Amniotic stem cell (primary cell): Measurements from ENCODE around the gene PFDN2.

Experiments used
- DNase-seq: peaks from one replicate; lab custom pipeline; 2025; lab: John Stamatoyannopoulos, UW

Gene PFDN2

DNA sequence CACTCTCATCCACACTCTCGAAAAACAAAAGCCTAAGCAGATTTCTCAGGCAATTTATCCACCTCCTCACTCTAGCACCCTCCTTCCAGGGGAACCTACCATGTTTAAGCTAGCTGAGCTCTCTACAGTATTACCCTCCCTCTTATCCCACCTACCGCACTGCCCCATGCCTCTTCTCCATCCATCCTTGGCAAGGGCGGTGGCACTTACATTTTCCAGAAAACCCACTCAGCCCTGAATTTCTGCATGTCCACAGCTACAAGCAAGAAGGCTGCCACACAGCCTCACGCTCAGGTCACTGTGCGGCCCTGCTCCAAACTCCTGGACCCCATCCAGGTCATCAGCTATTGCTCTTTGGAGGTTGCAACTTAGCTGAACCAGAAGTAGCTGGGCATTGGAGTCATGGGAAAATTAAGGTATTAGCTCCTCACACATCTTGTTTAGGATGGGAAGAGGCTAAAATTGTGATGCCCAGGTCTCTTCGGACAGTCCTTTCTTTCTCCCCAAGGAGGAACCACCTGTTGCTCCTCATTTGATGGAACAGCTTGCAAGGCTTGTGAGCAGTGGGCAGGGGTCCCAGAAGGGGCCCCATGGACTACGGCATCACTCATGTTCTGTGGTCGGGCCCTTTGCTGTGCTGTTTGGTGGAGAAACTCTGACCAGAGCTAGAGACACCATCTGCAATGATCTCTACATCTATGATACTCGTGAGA lies 18.6 kb downstream of the PFDN2 start:
- no peak for DNase-seq

DNA sequence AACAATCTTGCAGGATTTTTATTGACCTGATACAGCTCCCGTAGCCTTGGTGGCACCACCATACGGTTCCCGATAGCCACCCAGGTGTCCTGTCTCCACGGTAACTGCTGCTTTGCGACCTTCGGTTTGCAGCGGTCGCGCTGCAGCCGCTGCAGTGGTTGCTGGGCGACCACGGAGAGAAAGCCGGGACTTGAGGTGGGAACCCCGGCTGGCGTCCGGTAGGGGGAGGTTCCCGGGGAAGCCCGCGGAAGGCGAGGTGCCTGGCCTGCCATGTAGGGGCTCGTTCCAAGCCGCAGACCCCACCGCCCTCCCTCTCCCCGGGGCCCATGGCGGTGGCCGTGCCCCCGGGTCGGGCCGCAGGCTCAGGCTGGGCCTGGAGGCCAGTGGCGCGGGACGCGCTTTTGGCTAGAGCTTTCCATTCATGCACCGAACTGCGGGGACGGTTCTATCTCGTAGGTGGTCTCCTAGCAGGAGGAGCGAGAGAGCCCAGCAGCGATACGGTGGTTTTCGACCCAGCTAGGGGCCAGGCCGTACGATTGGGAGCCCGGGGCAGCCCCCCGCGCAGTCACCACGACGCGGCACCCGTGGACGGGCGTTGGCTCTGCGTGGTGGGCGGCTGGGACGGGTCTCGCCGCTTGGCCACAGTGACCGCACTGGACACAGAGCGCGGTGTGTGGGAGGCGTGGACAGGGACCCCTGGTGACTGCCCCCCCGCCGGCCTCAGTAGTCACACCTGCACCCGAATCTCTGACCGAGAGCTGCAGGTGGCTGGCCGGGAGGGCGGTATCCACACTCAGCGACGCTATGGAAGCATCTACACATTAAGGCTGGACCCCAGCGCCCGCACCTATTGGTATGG lies 19.4 kb downstream of the PFDN2 start, which contains the start of gene KLHDC9:
Gene KLHDC9 (plus strand): TSS at position 152 of the 859 bp plus-strand sequence. CDS start 175 bp downstream, at position 327.
- peak; percentile 38 for DNase-seq

DNA sequence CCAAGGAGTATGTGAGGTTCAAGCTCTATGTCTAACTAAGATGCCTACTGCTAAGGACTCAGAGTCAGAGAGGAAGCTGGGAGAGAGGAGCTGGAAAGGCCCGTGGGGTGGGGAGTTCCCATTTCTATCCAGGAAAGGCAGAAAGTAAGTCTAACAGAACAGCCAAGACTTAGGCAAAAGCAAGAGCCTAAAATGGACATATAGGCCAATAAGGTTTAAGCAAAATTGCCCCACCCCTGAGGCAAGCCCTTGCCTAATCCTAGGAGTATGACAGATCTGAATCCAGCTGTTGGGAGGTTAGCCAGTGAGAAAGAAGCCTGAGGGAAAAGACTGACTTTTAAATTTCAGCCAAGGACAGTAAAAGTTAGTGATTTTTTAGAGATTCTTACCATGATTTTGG lies 21.3 kb downstream of the PFDN2 start:
- no peak for DNase-seq

GRCh38 chr1:161096015-161096414 lies 21.8 kb downstream of the PFDN2 start:
- DNase-seq, result no peak

DNA sequence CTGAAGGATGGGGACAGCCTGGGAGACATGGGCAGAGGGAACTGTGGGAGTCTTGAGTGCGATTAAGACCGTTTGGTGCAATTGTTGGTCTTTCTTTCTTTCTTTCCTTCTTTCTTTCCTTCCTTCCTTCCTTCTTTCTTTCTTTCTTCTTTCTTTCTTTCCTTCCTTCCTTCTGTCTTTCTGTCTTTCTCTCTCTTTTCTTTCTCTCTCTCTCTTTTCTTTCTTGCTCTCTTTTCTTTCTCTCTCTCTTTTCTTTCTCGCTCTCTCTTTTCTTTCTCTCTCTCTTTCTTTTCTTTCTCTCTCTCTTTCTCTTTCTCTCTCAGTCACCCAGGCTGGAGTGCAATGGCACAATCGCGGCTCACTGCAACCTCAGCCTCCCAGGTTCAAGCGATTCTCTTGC lies 22.6 kb downstream of the PFDN2 start:
- DNase-seq, result no peak

GRCh38 chr1:161094481-161094880 lies 23.4 kb downstream of the PFDN2 start:
- no peak for DNase-seq

- no peak for DNase-seq
These were observed 25.2 kb downstream of the PFDN2 start for GRCh38 chr1:161092621-161093028.

GRCh38 chr1:161091796-161092507 lies 25.9 kb downstream of the PFDN2 start:
- DNase-seq, result no peak

DNA sequence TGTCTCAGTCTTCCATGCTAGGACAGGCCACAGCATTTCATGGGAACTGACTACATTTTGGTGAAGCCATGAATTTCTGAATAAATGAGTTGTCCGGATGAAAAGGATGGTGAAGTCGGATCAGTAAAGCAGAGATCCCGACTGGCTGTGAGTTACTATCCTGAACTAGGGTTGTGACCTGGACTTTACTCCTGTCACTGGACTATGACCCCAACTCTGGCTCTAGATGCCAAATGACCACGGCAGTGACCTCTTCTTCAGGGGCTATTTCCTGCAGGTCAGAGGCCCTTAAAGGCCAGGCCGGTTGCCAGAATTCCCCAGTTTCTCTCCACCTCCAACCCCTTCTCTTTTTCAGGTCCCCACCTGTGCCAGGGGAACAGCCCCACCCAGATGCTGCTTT lies 26.7 kb downstream of the PFDN2 start:
- DNase-seq, result no peak

DNA sequence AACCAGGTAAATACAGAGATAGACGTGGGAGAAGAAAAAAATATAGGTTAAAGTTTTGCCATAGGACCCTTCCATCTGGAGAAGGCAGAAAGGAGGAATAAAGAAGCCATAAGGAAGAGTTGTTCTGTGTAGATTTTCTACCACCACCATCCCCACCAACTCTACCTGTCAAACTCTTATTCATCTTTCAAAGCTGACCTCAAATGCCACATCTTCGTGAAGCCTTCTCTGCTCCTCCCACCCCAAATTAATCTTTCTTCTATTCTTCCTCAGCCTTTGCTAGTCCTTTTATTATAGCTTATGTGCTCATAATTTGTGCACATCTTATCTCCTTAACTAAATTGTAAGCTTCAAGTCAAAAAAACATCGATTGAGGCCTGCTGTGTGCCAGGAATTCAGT lies 27.2 kb downstream of the PFDN2 start:
- no peak for DNase-seq

DNA sequence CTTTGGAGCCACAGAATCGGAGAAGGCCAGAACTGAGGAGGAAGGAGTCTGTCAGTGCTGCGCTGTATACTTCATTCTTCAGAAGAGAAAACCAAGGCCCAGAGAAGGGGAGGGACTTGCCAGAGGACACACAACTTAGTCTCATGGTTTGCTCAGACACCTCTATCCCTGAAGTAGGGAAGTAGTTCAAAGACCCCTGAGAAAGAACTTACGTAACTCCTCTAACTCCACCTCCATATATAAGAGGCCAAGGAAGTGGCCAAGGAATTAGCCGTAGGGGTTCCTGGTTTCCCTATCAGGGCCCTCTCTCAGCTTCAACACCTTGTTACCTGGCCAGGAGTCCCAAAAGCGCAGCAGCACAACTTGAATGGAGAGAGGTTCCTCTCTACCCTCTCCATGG lies 27.9 kb downstream of the PFDN2 start:
- no peak for DNase-seq

DNA sequence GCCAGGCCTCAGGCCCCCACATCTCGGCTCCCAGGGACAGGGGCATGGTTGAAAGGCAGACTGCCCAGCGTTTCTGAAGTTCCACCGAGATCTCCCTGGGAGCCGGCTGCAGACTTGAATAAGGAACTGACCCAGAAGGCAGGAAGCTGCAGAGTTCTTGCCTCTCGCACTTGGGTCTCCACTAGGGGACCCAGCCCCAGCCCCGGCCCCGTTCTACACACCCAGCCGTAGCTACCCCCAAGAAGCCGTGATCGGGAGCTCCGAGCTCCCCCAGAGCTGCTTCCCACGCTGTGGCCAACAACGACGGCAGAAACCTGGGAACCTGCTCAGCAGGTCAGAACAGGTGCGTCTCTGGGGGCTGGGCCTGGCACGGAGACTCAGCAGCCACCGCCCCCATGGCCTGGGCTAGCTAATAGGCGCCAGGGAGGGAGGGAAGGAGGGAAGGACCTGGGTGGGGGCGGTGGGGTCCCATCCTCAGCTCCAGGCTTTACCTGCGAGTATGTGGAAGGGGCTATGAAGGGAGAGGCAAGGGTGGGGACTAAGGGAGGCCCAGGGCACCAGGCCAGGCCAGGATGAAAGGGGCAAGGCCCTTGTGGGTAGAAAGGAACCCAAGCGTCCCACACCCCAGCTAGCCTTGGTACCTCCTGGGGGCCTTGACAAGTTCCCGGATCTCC lies 28.4 kb downstream of the PFDN2 start, which contains the start of gene NECTIN4:
Gene NECTIN4 (minus strand): TSS at position 308 of the 674 bp plus-strand sequence. CDS start 262 bp downstream, at position 46.
- no peak for DNase-seq

- DNase-seq, result no peak
These were observed 29.2 kb downstream of the PFDN2 start for GRCh38 chr1:161088587-161089110.

DNA sequence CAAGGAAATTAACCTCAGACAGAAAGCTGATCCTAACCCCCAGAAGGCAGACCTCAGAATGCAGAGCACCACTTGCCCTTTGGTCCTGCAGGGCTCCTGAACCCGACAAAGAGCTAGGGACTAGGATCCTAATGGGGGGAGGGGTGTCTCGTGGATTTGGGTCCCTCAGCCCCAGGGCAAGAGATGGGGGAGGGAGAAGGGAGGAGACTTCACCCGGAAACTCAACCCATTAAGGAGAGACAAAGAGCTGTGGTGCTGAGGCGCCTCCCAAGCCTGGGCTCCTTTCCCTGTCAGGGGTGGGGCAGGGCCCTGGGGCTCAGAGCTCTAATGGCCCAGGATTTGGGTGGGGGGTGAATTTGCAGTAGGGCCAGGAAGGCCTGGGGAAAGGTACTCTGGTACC lies 31.4 kb downstream of the PFDN2 start:
- no peak for DNase-seq

DNA sequence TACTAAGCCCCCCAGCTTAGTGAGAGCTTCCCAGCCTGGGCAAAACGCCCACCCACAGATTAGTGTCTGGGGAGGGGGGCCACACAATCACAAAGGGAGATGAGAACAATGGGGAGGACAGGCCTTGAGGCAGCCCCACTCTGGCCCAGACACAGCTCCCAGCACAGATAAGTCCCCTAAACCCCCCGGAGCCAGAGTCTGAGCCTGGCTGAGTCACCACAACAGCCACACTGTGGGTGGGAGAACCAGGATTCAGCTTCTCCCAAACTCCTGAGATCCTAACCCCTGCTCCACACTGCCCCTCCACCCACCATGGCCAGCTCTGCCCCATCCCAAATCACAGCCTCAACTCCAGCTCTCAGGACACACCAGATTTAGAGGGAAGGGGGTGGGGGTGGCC lies 32.7 kb downstream of the PFDN2 start:
- DNase-seq, result no peak

- DNase-seq, result no peak
These were observed 33.2 kb downstream of the PFDN2 start for GRCh38 chr1:161084597-161084988.

- DNase-seq, result no peak
These were observed 33.9 kb downstream of the PFDN2 start for GRCh38 chr1:161083748-161084596.

- peak; percentile 51 for DNase-seq
These were observed 34.7 kb downstream of the PFDN2 start for GRCh38 chr1:161082996-161083747.

DNA sequence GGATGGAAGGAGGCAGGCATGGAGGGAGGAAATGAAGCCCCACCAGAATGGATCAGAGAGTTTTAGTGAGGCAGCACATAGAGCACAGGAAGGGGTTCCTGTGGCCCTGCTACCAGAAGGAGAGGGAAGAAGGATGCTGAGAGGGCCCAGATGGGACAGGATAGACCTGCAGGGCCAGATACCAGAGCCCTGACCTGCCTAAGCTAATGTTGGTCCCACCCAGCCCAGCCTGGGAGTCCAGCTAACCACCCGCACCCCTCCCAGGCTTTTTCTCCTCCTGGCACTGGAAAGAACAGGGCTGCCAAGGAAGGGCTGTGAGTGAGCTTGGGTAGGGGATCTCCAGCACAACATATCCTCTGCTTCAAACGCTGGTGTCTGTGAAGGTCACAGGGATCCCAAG lies 35.4 kb downstream of the PFDN2 start:
- no peak for DNase-seq

GRCh38 chr1:161081519-161081918 lies 36.3 kb downstream of the PFDN2 start:
- no peak for DNase-seq
